IPS DF 4.7 (cell line): ENCODE measurements around the gene PPP4R2.

Experiments used
- DNase-seq: peaks from one replicate; pipeline ENCODE4 v3.0.0-alpha.2; 2013; ENCODE audit warnings: low spot score; ENCODE audit errors: extremely low read depth

Gene PPP4R2

GRCh38 chr3:72996473-72997333, at the start of gene PPP4R2:
Gene PPP4R2, plus strand, starts transcription at chr3:72996811. Its CDS starts 227 bp downstream, at chr3:72997038.
- no peak for DNase-seq

DNA sequence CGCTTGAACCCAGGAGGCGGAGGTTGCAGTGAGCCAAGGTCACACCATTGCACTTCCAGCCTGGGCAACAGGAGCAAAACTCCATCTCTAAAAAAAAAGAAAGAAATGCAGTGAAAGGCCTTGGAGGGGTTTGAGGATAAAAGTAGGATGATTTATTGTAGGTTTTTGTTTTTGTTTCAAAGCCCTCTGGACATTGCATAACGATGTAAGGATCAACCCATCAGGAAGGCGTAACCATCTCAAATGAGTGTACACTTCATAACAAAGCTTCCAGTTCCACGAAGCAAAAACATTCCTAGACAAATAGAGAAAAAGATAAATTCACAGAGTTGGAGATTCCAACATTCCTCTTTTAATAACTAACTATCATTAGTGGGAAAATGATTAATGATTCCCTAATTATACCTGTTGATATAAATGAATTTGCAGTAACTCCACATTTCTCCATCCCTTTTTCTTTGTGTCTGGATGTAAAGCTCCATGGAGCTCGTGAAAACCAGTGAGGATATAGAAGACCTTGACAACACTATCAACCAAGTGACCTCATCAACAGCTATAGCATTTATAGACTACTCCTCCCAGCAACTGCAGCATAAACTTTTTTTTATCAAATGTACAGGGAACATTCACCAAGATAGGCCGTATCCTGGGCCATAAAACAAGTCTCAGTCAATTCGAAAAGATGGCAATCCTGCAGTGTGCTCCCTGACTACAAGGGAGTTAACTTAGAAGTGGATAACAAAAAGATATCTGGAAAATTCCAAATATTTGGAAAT, 48.7 kb upstream of the PPP4R2 start:
- DNase-seq, result no peak

GRCh38 chr3:72949016-72949415, 47.6 kb upstream of the PPP4R2 start:
- no peak for DNase-seq

DNA sequence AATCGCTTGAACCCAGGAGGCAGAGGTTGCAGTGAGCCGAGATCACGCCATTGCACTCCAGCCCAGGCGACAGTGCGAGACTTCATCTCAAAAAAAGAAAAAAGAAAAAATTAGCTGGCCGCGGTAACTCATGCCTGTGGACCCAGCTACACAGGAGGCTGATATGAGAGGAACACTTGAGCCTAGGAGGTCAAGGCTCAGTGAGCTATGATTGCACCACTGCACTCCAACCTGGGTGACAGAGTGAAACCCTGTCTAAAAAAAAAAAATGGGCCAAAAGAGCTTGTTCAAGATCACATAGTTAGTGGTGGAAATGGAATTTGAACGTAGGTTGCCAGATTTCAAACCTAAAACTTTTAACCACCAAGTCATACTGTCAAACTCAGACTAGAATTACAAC, 46.2 kb upstream of the PPP4R2 start:
- DNase-seq, result no peak

GRCh38 chr3:72950801-72951200, 45.8 kb upstream of the PPP4R2 start:
- DNase-seq, result no peak

GRCh38 chr3:72951259-72951722, 45.3 kb upstream of the PPP4R2 start:
- DNase-seq, result no peak

GRCh38 chr3:72953325-72953956, 43.2 kb upstream of the PPP4R2 start:
- DNase-seq, result no peak

DNA sequence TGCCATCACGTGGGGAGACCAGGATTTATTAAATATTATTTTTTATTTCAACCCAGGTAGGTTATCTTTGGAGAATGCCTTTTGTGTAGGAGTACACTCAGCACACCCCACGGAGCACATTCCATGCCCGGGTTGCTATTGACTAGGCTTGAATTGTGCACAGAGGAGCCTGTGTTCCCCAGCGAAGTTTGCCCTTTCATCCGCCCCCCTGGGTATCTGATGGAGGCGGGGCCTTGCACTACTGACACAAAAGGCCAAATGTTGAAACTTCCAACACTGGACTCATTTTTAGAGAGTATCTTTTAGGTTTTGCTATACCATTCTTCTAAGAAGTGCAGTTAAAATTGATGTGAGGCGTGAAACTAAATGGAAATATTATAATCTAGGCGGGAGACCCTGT, 39.3 kb upstream of the PPP4R2 start:
- DNase-seq, result no peak

GRCh38 chr3:72959336-72959735, 37.3 kb upstream of the PPP4R2 start:
- DNase-seq, result no peak

GRCh38 chr3:72960812-72961518, 35.6 kb upstream of the PPP4R2 start:
- no peak for DNase-seq

DNA sequence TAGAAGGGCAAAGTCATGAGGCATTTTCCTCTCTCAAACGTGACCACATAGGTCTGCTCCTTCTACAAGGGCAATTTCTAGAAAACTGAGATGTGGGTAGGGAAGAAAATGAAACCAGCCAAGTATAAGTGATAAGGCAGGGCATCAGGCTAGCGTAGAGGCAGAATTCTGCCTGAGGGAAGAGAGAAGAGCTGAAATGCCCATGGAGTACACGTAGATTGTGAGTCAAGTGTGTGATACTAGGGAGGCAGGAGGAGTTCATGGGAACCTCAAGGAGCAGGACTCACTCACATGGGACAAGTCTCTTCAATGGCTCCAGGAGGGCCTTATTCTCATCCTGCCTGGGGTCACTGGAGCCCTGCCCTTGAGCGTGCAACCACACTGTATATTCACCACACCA, 34.9 kb upstream of the PPP4R2 start:
- no peak for DNase-seq

DNA sequence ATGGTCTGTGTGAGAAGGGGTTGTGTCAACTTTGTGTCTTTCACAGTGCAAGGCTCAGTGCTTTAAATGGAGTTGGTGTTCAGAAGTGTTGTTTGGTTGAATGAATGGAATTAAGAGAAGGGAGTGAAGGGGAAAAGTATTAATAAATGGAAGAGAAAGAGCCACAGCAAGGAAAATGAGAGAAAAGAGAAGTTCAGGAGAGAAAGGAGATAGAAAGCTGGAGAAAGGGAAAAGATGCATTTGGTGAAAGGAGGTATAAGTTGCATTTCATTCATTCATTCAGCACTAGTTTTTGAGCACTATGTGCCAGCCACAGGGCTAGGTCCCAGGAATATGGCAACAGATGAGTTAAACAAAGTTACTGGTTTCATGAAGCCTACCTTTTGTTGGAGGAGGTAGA, 34.3 kb upstream of the PPP4R2 start:
- DNase-seq, result no peak

- no peak for DNase-seq
These were observed 32.0 kb upstream of the PPP4R2 start for GRCh38 chr3:72964633-72965032.

DNA sequence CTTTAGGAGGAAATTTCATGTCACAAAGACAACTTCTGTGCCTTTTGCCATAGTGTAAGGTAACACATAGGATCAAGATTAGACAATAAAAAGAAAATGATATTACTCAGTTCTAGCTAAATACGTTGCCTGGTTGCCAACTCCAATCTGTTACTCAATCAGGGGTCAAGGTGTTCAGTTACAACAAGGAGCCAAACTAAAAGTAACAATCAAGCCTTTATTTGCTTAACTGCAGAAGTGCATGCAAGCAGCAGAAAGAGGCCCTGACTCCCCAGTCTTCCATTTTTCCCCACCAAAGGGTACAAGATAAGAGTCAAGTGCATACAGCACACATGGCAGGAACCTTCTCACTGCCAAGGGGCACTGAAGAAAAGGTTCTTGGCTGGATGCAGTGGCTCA, 28.3 kb upstream of the PPP4R2 start:
- no peak for DNase-seq

- no peak for DNase-seq
These were observed 26.8 kb upstream of the PPP4R2 start for GRCh38 chr3:72969766-72970165.

DNA sequence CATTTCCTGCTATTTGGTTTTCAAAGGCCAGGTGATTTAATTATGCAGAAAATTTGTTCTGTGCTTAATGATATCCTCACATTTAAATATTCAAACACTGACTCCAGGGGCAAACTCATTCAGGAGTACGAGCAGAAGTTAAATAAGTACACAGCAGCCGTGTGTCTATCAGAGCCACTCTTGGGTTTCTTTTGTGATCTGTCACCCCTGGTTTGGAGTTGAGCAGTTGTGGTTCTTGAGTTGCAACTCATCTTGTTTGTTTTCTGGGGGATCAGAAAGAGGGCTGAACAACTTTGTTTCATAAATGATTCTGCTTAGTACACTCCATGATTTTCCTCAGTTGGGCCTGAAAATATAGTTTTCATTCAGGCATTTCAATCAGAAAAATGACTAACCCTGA, 25.7 kb upstream of the PPP4R2 start:
- DNase-seq, result no peak

GRCh38 chr3:72972706-72973030, 23.9 kb upstream of the PPP4R2 start:
- DNase-seq, result no peak

DNA sequence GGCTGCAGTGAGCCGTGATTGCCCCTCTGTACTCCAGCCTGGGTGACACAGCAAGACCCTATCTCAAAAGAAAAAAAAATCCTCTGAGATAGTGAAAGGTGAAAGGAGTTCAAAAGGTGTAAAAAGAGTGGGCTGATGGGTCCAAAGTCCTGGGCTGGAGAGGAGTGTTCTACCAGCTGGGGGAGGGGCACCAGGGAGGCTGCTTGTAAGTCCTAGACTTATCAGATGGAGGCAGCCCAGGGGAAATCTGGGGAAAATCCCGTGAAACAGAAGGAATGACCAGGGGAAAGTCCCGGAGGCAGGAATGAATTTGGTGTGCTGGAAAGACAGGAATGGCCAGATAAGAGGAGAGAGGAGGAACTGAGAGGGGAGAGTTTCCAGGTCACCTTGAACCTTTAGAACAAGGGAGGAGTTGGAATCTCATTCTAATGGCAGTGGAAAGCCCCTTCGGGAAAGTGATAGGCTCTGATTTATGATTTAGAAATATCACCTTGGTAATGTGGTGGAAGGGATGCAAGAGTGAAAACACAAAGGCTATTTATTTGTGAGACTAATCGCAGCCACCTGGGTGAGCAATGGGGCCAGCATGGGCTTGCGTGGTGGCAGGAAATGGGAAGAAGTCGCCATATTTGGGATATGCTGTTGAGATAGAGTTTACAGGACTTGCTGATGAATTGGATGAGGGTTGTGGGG, 23.4 kb upstream of the PPP4R2 start:
- DNase-seq, result no peak

- no peak for DNase-seq
These were observed 22.8 kb upstream of the PPP4R2 start for GRCh38 chr3:72973786-72974185.

DNA sequence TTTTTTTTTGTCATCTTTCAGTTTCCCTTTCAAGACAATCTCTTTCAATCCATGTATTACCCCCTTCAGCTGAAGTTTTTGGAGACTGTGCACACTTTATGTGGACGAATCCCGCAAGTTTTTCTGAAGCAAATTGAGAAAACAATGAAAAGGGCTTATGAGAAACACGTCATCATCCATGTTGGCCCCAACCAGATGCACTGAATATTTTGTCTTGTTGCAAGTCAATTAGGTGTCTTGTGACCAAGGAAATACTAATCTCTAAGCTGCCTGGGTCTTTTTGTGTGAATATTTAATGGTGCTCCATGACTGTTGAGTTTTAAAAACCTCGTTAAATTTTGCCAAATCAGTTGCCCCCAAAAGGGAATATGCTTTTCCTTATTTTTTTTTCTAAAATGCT, 21.7 kb upstream of the PPP4R2 start:
- DNase-seq, result no peak

DNA sequence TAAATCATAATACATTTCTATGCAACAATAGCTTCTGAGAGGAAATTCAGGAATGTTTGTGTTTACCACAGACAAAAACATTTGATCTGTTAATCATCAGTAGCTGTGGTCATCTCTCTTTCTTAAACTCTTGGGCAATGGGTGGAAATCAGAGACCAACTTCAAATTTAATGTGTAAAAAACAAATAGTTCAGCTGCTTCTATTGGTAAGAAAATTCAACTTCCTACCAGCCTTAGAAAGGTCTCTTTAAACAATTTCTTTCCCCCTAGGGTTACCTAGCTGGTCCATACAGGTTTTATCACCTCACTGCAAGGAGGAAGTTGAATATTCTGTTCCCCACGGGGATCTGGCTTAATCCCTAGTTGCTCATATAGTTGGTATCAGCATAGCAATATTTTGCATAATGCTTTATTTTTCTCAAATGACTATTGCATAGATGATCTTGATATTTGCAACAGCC, 20.3 kb upstream of the PPP4R2 start:
- DNase-seq, result no peak
